Stomach smooth muscle (tissue), 2 donors: ENCODE results near the gene CXADR.
"Not testable (repeated sequence)": the region's sequence is repeated elsewhere in the genome, so short reads cannot be mapped to it uniquely, and the experiment has no call there.

Source experiments
- H3K27ac ChIP-seq: one replicate; pipeline ENCODE4 v1.7.0; 2013; ENCODE audit warnings: mild to moderate bottlenecking, low read length, inconsistent platforms
- H3K27me3 ChIP-seq, 2 donors: one replicate each; pipeline ENCODE4 v1.7.0; 2013; ENCODE audit warnings: low read length in 2 of 2; ENCODE audit not compliant: insufficient read depth in 2 of 2, control insufficient read depth in 1 of 2
- H3K36me3 ChIP-seq, 2 donors: one replicate each; pipeline ENCODE4 v1.7.0; 2013; ENCODE audit warnings: low read length in 2 of 2; ENCODE audit not compliant: control insufficient read depth in 2 of 2, insufficient read depth in 2 of 2
- H3K4me1 ChIP-seq: one replicate; pipeline ENCODE4 v1.7.0; 2013; ENCODE audit warnings: low read length; ENCODE audit not compliant: control insufficient read depth, insufficient read depth
- H3K4me3 ChIP-seq, 2 donors: one replicate each; pipeline ENCODE4 v1.7.0; 2013; ENCODE audit warnings: low read length in 2 of 2
- H3K9ac ChIP-seq, 2 donors: one replicate each; pipeline ENCODE4 v1.7.0; 2013; ENCODE audit warnings: low read length in 2 of 2, mild to moderate bottlenecking in 1 of 2
- H3K9me3 ChIP-seq, 2 donors: one replicate each; pipeline ENCODE4 v1.7.0; 2013; ENCODE audit warnings: low read length in 2 of 2; ENCODE audit not compliant: control insufficient read depth in 2 of 2
- donor health status: healthy.
- donor health status: Pancreatic carcinoma.

CXADR gene

GRCh38 chr21:17482928-17483327, 29.9 kb upstream of the CXADR start:
- Histone ChIP-seq H3K4me3 (no peak overlapping the region), H3K4me1 (no peaks in the 10 kb centered on the region), H3K9ac (no peak overlapping the region), H3K9me3 (no peaks in the 10 kb centered on the region), H3K36me3 (no peaks in the 10 kb centered on the region), H3K27ac (no peak overlapping the region), H3K27me3 (no peaks in the 10 kb centered on the region)

GRCh38 chr21:17488620-17489019, 24.2 kb upstream of the CXADR start:
- H3K27me3 ChIP-seq = no peaks in the 10 kb centered on the region
- H3K4me1 ChIP-seq = no peaks in the 10 kb centered on the region
- no peaks in the 10 kb centered on the region for H3K36me3 ChIP-seq
- no peak overlapping the region for H3K4me3 ChIP-seq
- no peak overlapping the region for H3K9ac ChIP-seq
- H3K27ac ChIP-seq = no peak overlapping the region
- no peaks in the 10 kb centered on the region for H3K9me3 ChIP-seq

GRCh38 chr21:17489565-17489964, 23.3 kb upstream of the CXADR start:
- H3K27me3 ChIP-seq, H3K27ac ChIP-seq, H3K36me3 ChIP-seq, H3K9ac ChIP-seq, H3K4me3 ChIP-seq, H3K9me3 ChIP-seq, H3K4me1 ChIP-seq: not testable (repeated sequence)

GRCh38 chr21:17491716-17492414, 21.0 kb upstream of the CXADR start:
- H3K27me3 ChIP-seq = no peaks in the 10 kb centered on the region
- H3K27ac ChIP-seq = no peak overlapping the region
- H3K9ac ChIP-seq = no peak overlapping the region
- H3K36me3 ChIP-seq = no peaks in the 10 kb centered on the region
- no peak overlapping the region for H3K4me3 ChIP-seq
- no peaks in the 10 kb centered on the region for H3K4me1 ChIP-seq
- H3K9me3 ChIP-seq = no peaks in the 10 kb centered on the region

- no peak overlapping the region for H3K27ac ChIP-seq
- H3K4me1 ChIP-seq = no peaks in the 10 kb centered on the region
- H3K9me3 ChIP-seq = no peaks in the 10 kb centered on the region
- H3K4me3 ChIP-seq = no peak overlapping the region
- H3K9ac ChIP-seq = no peak overlapping the region
- H3K36me3 ChIP-seq = no peaks in the 10 kb centered on the region
- no peaks in the 10 kb centered on the region for H3K27me3 ChIP-seq
These were observed 20.3 kb upstream of the CXADR start for GRCh38 chr21:17492415-17493168.

GRCh38 chr21:17494051-17494450, 18.8 kb upstream of the CXADR start:
- Histone ChIP-seq H3K4me1 (no peaks in the 10 kb centered on the region), H3K27ac (no peak overlapping the region), H3K4me3 (no peak overlapping the region), H3K9me3 (no peaks in the 10 kb centered on the region), H3K27me3 (no peaks in the 10 kb centered on the region), H3K9ac (no peak overlapping the region), H3K36me3 (no peaks in the 10 kb centered on the region)

- no peaks in the 10 kb centered on the region for H3K9me3 ChIP-seq
- no peaks in the 10 kb centered on the region for H3K27me3 ChIP-seq
- no peak overlapping the region for H3K4me3 ChIP-seq
- H3K4me1 ChIP-seq = no peaks in the 10 kb centered on the region
- H3K9ac ChIP-seq = no peak overlapping the region
- H3K27ac ChIP-seq = no peak overlapping the region
- no peaks in the 10 kb centered on the region for H3K36me3 ChIP-seq
These were observed 17.2 kb upstream of the CXADR start for GRCh38 chr21:17495680-17496079.

- Histone ChIP-seq H3K4me1 (no peaks in the 10 kb centered on the region), H3K27ac (no peak overlapping the region), H3K27me3 (no peaks in the 10 kb centered on the region), H3K36me3 (no peaks in the 10 kb centered on the region), H3K9ac (no peak overlapping the region), H3K9me3 (no peaks in the 10 kb centered on the region), H3K4me3 (no peak overlapping the region)
These were observed 15.5 kb upstream of the CXADR start for GRCh38 chr21:17497316-17497715.

GRCh38 chr21:17498586-17498985, 14.3 kb upstream of the CXADR start:
- no peaks in the 10 kb centered on the region for H3K9me3 ChIP-seq
- no peak overlapping the region for H3K9ac ChIP-seq
- no peak overlapping the region for H3K27ac ChIP-seq
- no peaks in the 10 kb centered on the region for H3K36me3 ChIP-seq
- no peaks in the 10 kb centered on the region for H3K27me3 ChIP-seq
- H3K4me1 ChIP-seq = no peaks in the 10 kb centered on the region
- no peak overlapping the region for H3K4me3 ChIP-seq

GRCh38 chr21:17501107-17502006, 11.5 kb upstream of the CXADR start:
- Histone ChIP-seq H3K4me1 (no peaks in the 10 kb centered on the region), H3K9me3 (no peaks in the 10 kb centered on the region), H3K4me3 (no peak overlapping the region), H3K9ac (no peak overlapping the region), H3K27ac (no peak overlapping the region), H3K36me3 (no peaks in the 10 kb centered on the region), H3K27me3 (no peaks in the 10 kb centered on the region)
